ENCODE data around the gene KIF13A.

The KIF13A gene

DNA sequence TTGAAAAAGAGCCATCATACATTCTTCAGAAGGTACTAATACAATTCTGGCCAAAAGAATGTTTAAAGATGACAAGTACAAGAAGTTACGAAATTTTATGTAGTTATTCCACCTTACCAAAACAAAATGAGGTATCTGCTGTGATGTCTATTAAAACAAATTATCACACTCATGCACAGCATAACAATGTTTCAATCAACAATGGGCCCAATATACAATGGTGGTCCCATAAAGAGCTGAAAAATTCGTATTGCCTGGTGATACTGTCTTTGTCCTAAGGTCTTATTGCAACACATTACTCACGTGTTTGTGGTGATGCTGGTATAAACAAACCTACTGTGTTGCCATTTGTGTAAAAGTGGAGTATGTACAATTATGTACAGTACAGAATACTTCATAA is 277.1 kb downstream of the KIF13A start:
- Histone ChIP-seq H3K36me3 (peaks cover 0 to 10% (median 0%) of the 10 kb centered on the region in 11 experiments; a peak in 6 of 22 replicates), H3K9me3 (replicated peaks in 1 of 11) (no peaks in the 10 kb centered on the region), H3K27ac (no peak overlapping the region), H3K4me3 (no peak overlapping the region), H3K27me3 (no peaks in the 10 kb centered on the region), H3K9ac (no peak overlapping the region), H4K20me1 (peaks cover 0 to 3% (median 0%) of the 10 kb centered on the region in 11 experiments; a peak in 1 of 22 replicates), H3K4me2 (no peak overlapping the region), H3K4me1 (peaks cover 4 to 32% (median 18%) of the 10 kb centered on the region in 10 experiments; a peak in 18 of 20 replicates)
- TF ChIP-seq Cebpa-rat (IDR thresholded peaks at IDR 0.05) = no peak

DNA sequence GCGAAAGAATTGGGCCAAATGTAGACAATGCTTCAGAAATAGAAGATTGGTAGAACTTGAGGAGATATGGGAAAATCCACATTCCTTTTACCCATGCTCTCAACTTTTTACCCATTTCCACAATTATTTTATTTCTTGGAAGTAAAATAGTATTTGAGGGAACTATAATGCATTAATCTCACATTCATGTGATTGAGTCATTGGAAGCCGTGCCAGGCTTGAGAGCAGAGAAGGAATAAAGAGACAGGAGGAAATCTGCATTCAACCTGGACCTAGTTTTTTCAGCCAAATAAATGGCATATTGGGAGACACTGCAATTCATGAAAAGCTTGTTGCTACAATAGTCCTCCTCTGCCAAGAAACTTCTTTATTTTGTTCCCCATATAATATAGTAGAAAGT is 278.0 kb downstream of the KIF13A start:
- no peak overlapping the region for H3K27ac ChIP-seq
- TF ChIP-seq Cebpa-rat (IDR thresholded peaks at IDR 0.05) = no peak
- peaks cover 5 to 28% (median 12%) of the 10 kb centered on the region in 10 experiments; a peak in 18 of 20 replicates for H3K4me1 ChIP-seq
- no peak overlapping the region for H3K4me2 ChIP-seq
- H4K20me1 ChIP-seq = peaks cover 2 to 9% (median 6%) of the 10 kb centered on the region in 11 experiments; a peak in 13 of 22 replicates
- H3K27me3 ChIP-seq = no peaks in the 10 kb centered on the region
- no peak overlapping the region for H3K9ac ChIP-seq
- no peaks in the 10 kb centered on the region for H3K9me3 ChIP-seq (replicated peaks in 1 of 11)
- no peak overlapping the region for H3K4me3 ChIP-seq
- H3K36me3 ChIP-seq = peaks cover 0 to 10% (median 0%) of the 10 kb centered on the region in 11 experiments; a peak in 6 of 22 replicates
